Smooth muscle cell (in vitro differentiated cells): ENCODE measurements around the gene HOXA11. TPM values are rescaled to one million over a fixed set of nuclear protein-coding genes. Genes with fewer than 3 reads are reported as not detected.
A peak's percentile ranks its signal among the peaks of the same experiment; 100 is the strongest.

Source experiments
- DNase-seq: peaks from one replicate; lab custom pipeline; 2025; ENCODE audit not compliant: unreplicated experiment; lab: John Stamatoyannopoulos, UW
- H2AFZ ChIP-seq: fragments of 200-600 bp; sonication (generic); 2 replicates; pipeline ENCODE4 v1.6.0; 2016; ENCODE audit warnings: antibody characterized with exemption, low read depth, mild to moderate bottlenecking
- H3F3A ChIP-seq: fragments of 200-600 bp; sonication (generic); 2 replicates; pipeline ENCODE4 v1.6.0; 2017; ENCODE audit warnings: antibody characterized with exemption, low read depth
- H3K27ac ChIP-seq: fragments of 200-600 bp; sonication (generic); 2 replicates; pipeline ENCODE4 v1.5.1; 2016; ENCODE audit warnings: low read depth, mild to moderate bottlenecking
- H3K27me3 ChIP-seq: fragments of 200-600 bp; sonication (generic); 2 replicates; pipeline ENCODE4 v1.6.1; 2016; ENCODE audit warnings: low read depth, mild to moderate bottlenecking
- H3K36me3 ChIP-seq: fragments of 200-600 bp; sonication (generic); 2 replicates; pipeline ENCODE4 v1.5.1; 2016; ENCODE audit warnings: low read depth
- H3K4me1 ChIP-seq: fragments of 200-600 bp; sonication (generic); 2 replicates; pipeline ENCODE4 v1.5.1; 2016; ENCODE audit warnings: low read depth
- H3K4me2 ChIP-seq: fragments of 200-600 bp; sonication (generic); 2 replicates; pipeline ENCODE4 v1.6.0; 2016; ENCODE audit warnings: mild to moderate bottlenecking
- H3K4me3 ChIP-seq: fragments of 200-600 bp; sonication (generic); 2 replicates; pipeline ENCODE4 v1.5.1; 2016; ENCODE audit warnings: mild to moderate bottlenecking
- H3K79me2 ChIP-seq: fragments of 200-600 bp; sonication (generic); 2 replicates; pipeline ENCODE4 v1.6.0; 2016; ENCODE audit warnings: low read depth, mild to moderate bottlenecking
- H3K9ac ChIP-seq: fragments of 200-600 bp; sonication (generic); 2 replicates; pipeline ENCODE4 v1.6.0; 2016; ENCODE audit warnings: low read depth
- H3K9me3 ChIP-seq: fragments of 200-600 bp; sonication (generic); replicated peaks from 2 replicates; pipeline ENCODE4 v1.5.1; 2016; ENCODE audit warnings: low read depth
- H4K20me1 ChIP-seq: fragments of 200-600 bp; sonication (generic); 2 replicates; pipeline ENCODE4 v1.6.0; 2016; ENCODE audit warnings: low read depth
- WGBS: methylation state at CpG from one replicate; pipeline ENCODE4 v1.1.7; 2016; ENCODE audit warnings: low lambda C conversion rate; 5-methylcytosine and 5-hydroxymethylcytosine counted together
- polyA plus RNA-seq: library from polyadenylated mRNA; unstranded; fragments of >200 nt; fragmentation: Nextera tagmentation; extraction: Ambion mirVana; gene quantifications from 2 replicates; pipeline ENCODE4 v1.2.1, GENCODE V29; 2016
- total RNA-seq: library from RNA; depleted of rRNA; stranded (reverse); fragments of >200 nt; gene quantifications from 2 replicates; pipeline ENCODE4 v1.2.3, GENCODE V29; 2014
- TF ChIP-seq, protein P1 (sequence below): fragments of 200-600 bp; sonication (generic); IDR thresholded peaks from 2 replicates; pipeline ENCODE4 v1.5.1; 2017; ENCODE audit warnings: borderline replicate concordance, mild to moderate bottlenecking, antibody characterized with exemption; ENCODE audit not compliant: insufficient read depth, poor library complexity, severe bottlenecking

HOXA11 gene
- total and polyA plus RNA-seq, 2 experiments from 2014 or later, result 20.3 to 27.7 TPM

DNA sequence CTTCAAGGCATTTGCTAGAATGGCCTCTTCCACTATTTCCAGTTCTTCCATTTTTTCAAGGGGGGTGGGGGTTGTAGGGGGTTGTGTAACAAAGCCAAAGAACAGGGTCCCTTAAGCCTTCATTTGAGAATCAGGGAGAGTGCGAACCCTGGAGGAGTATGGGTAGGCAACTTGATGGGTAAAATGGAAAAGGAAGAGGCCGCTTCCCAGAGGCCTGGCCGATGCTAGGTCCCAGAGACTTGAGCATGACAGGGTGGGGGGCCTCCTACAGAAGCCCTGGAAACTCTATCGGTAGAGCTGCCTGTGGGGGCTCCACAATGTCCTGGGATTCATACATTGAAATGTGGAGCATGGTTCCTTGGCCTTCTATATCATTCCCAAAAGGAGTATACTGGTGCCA, 24.0 kb upstream of the HOXA11 start:
- H3K4me1 ChIP-seq, result peaks cover 18% of the 10 kb centered on the region
- H4K20me1 ChIP-seq, result no peaks in the 10 kb centered on the region
- H3K4me3 ChIP-seq, result no peak overlapping the region
- no peak for DNase-seq
- TF ChIP-seq, protein P1, sequence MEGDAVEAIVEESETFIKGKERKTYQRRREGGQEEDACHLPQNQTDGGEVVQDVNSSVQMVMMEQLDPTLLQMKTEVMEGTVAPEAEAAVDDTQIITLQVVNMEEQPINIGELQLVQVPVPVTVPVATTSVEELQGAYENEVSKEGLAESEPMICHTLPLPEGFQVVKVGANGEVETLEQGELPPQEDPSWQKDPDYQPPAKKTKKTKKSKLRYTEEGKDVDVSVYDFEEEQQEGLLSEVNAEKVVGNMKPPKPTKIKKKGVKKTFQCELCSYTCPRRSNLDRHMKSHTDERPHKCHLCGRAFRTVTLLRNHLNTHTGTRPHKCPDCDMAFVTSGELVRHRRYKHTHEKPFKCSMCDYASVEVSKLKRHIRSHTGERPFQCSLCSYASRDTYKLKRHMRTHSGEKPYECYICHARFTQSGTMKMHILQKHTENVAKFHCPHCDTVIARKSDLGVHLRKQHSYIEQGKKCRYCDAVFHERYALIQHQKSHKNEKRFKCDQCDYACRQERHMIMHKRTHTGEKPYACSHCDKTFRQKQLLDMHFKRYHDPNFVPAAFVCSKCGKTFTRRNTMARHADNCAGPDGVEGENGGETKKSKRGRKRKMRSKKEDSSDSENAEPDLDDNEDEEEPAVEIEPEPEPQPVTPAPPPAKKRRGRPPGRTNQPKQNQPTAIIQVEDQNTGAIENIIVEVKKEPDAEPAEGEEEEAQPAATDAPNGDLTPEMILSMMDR, result no peak
- H3K27me3 ChIP-seq, result peaks cover 38% of the 10 kb centered on the region
- H3K27ac ChIP-seq, result no peak overlapping the region
- H2AFZ ChIP-seq, result no peak overlapping the region
- WGBS, result 86% methylated on average over 4 of the region's 4 CpGs
- no peak overlapping the region for H3K4me2 ChIP-seq
- H3K9me3 ChIP-seq, result no peaks in the 10 kb centered on the region
- no peaks in the 10 kb centered on the region for H3K36me3 ChIP-seq
- no peak overlapping the region for H3K9ac ChIP-seq
- peaks cover 32% of the 10 kb centered on the region for H3K79me2 ChIP-seq
- H3F3A ChIP-seq, result peaks cover 2% of the 10 kb centered on the region

DNA sequence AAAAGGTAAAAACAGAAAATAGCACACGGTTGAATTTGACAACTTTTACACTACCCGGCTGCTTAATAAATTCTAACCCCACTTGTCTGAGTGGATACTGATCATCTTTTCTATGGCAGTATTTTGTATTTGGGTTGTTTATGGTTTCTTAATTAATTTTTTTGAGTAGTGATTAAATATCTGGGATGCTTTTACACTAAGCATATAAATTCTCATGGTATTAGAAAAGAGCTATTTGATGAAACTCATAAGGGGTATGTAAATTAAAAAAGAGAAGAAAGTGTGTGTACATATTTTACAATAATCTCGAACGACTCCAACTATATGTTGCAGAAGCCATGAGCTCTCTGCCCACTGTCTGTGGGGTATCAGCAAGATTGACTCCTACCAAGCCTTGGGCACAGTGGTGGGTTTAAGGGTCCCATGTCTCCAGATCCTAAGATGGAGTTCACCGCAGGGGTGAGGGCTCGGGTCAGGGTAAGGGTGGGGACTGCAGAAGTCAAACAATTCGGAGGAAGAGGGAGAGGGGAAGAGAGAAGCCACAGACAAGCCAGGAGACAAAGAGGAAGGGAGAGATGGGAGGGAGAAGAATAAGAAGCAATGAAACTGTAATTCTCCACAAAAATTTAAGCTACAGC, 22.4 kb upstream of the HOXA11 start:
- Histone ChIP-seq H3K4me1 (peaks cover 8% of the 10 kb centered on the region), H2AFZ (peak overlapping the region; percentile 1), H4K20me1 (no peaks in the 10 kb centered on the region), H3K4me2 (peak overlapping the region; percentile 86), H3K9me3 (no peaks in the 10 kb centered on the region), H3F3A (no peaks in the 10 kb centered on the region), H3K4me3 (peak overlapping the region; percentile 11), H3K27me3 (peaks cover 38% of the 10 kb centered on the region), H3K36me3 (no peaks in the 10 kb centered on the region), H3K79me2 (peaks cover 48% of the 10 kb centered on the region), H3K27ac (no peak overlapping the region), H3K9ac (no peak overlapping the region)
- 63% methylated on average over 7 of the region's 7 CpGs for WGBS
- TF ChIP-seq, protein P1, result no peak
- DNase-seq, result no peak

DNA sequence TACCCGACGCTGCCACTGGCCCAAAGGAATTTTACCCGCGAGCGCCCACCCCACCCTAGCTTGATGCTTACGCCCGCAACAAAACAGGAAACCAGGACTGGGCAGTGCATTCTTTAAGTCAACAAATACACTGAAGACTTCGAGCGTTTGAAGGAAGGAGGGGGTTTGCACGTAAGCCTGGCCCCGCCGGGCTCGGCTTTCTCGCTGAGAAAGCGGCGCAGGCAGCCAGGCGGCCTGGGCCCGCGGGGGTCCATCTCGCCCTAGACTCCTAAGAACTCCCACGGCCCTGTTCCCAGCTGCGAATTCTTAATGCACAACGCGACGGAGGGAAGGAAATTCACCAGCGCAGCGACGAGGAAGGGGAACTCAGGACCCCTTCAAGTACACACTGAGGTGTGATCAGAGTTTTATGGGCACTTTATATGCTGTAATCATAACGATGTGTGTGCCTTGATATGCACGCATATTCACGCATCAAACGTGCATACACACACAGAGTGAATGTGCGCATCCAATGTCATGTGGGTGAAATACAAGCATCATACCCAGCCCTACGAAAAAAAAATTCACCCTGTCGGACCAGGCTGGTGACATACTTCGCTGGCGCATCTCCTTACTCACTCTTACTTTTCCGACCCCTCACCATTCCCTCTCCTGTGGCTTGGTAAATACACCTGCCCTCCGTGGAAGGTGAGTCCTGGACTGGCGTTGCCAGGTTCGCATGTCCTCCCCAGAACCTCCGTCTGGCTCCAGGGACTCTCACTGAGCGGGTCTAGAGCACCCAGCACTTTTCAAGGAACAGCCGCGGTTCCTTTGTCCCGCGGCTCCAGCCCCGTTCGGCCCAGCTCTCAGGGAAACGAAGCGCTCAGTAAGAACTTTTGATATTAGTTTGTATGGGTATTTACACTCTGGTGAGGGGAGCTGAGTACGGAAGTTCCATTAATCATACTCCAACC, 20.6 kb upstream of the HOXA11 start:
- Histone ChIP-seq H3K27ac (no peak overlapping the region), H3K9me3 (no peaks in the 10 kb centered on the region), H3K36me3 (no peaks in the 10 kb centered on the region), H3K79me2 (peaks cover 66% of the 10 kb centered on the region), H3K9ac (peak overlapping the region; percentile 18), H3K4me1 (peaks cover 8% of the 10 kb centered on the region), H3F3A (peaks cover 8% of the 10 kb centered on the region), H3K4me2 (peak overlapping the region; percentile 86), H3K27me3 (peaks cover 33% of the 10 kb centered on the region), H2AFZ (peak overlapping the region; percentile 71), H4K20me1 (no peaks in the 10 kb centered on the region), H3K4me3 (peak overlapping the region; percentile 56)
- TF ChIP-seq, protein P1, result no peak
- 5% methylated on average over 52 of the region's 52 CpGs for WGBS
- no peak for DNase-seq
